ENCODE data around the gene SUPT6H.

Gene SUPT6H

GRCh38 chr17:28661635-28662526 is at the start of gene SUPT6H, which contains the start of gene SDF2:
SUPT6H (plus strand) TSS chr17:28662205; CDS start chr17:28673402, 11,197 bp downstream.
SDF2 (minus strand) TSS chr17:28661906; CDS start chr17:28661876, 30 bp downstream.
- Histone ChIP-seq H3K27me3 (ENCODE audit: control insufficient read depth, insufficient read depth, low read length) (no peaks in the 10 kb centered on the region), H3K9ac (ENCODE audit: low read length) (peak within 1 kb of the TSS; percentile 96), H3K4me1 (ENCODE audit: control insufficient read depth, insufficient read depth, low read length) (peaks cover 16% of the 10 kb centered on the region), H3K4me3 (ENCODE audit: low read length) (peak within 1 kb of the TSS; percentile 80), H3K36me3 (ENCODE audit: control insufficient read depth, insufficient read depth, low read length) (peaks cover 11% of the 10 kb centered on the region), H3K27ac (ENCODE audit: low read depth, low read length) (peak within 1 kb of the TSS; percentile 97)

DNA sequence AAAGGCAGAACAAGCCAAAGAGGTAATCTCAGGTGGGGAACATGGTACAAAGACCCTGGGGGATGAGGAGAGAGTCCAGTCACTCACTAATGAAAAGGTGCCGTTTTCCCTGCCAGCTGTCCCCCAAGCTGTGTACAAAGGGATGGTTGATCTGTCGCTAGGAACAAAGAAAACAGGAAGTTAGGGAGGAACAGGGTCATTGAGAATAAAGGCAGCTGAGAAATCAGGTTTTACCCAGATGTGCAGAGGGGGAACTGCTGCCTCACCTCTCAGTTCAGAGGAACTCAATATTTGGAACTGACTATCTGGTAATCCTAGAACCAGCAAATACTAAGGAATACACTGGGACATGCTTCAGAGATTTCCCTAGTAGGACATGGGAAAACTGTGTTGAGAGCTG is 49.5 kb upstream of the SUPT6H start:
- Histone ChIP-seq H3K9ac (ENCODE audit: low read length) (no peak overlapping the region), H3K27ac (ENCODE audit: low read depth, low read length) (no peak overlapping the region), H3K36me3 (ENCODE audit: control insufficient read depth, insufficient read depth, low read length) (peaks cover 22% of the 10 kb centered on the region), H3K4me1 (ENCODE audit: control insufficient read depth, insufficient read depth, low read length) (no peaks in the 10 kb centered on the region), H3K27me3 (ENCODE audit: control insufficient read depth, insufficient read depth, low read length) (no peaks in the 10 kb centered on the region), H3K4me3 (ENCODE audit: low read length) (no peak overlapping the region)

- Histone ChIP-seq H3K9ac (ENCODE audit: low read length) (no peak overlapping the region), H3K27ac (ENCODE audit: low read depth, low read length) (no peak overlapping the region), H3K27me3 (ENCODE audit: control insufficient read depth, insufficient read depth, low read length) (no peaks in the 10 kb centered on the region), H3K4me3 (ENCODE audit: low read length) (no peak overlapping the region), H3K4me1 (ENCODE audit: control insufficient read depth, insufficient read depth, low read length) (no peaks in the 10 kb centered on the region), H3K36me3 (ENCODE audit: control insufficient read depth, insufficient read depth, low read length) (peaks cover 22% of the 10 kb centered on the region)
Observed at GRCh38 chr17:28612936-28613872, 48.8 kb upstream of the SUPT6H start.

DNA sequence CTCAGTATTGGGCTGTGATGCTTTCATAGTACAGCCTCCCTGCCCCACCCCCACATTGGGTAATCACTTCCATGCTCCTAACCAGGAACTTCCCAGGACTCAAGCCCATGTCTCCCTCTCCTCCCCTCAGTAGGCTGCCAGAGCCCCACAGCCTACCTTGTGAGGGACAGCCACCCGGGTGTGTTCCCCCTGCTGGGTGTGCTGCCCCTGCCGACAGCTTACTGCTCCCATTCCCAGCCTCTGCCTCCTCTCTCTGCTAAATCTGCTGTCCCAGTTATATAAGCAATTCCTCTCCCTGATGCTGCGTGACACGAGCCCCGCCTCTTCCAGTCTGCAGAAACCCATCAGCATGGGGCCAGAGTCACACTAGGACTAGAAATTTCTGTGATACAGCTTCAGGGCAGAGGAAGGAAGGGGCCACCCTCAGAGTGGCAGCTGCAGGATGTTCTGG is 48.0 kb upstream of the SUPT6H start, which contains the start of gene RSKR:
Gene RSKR (minus strand): TSS at position 255 of the 451 bp plus-strand sequence. CDS start 24 bp downstream, at position 231.
- Histone ChIP-seq H3K27me3 (ENCODE audit: control insufficient read depth, insufficient read depth, low read length) (no peaks in the 10 kb centered on the region), H3K4me1 (ENCODE audit: control insufficient read depth, insufficient read depth, low read length) (no peaks in the 10 kb centered on the region), H3K9ac (ENCODE audit: low read length) (no peak within 1 kb of the TSS), H3K27ac (ENCODE audit: low read depth, low read length) (no peak within 1 kb of the TSS), H3K36me3 (ENCODE audit: control insufficient read depth, insufficient read depth, low read length) (peaks cover 27% of the 10 kb centered on the region), H3K4me3 (ENCODE audit: low read length) (no peak within 1 kb of the TSS)

DNA sequence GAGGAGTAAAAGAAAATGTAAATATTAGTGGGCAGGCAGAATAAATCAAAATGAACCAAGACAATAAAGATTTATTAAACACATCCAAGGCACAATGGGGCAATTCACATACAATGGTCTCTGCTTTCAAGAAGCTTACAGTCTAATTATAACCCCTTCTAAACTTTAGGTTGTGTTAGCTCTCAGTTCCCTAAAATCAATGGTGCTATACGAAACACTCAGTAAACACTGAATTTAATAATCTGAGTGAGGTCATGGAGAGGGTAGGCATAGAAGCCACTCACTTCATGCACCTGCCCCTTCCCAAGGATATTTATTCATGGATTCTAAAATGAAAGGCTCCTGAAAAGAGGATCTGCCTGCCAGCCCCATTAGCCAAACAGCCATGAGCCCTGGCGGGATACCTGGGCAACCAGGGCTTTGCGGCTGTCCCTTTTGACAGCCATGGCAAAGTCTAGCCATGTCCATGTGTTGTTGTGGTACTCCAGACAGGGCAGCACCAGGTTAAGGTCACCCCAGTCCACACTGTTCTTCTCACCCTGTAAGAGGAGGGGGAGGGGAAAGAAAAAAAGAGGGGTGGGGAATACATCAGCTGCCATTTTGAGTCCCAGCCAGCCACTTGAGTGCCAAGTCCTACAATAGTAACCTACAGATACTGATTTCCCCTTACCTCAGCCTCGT is 46.6 kb upstream of the SUPT6H start:
- H3K27ac ChIP-seq (ENCODE audit: low read depth, low read length): no peak overlapping the region
- H3K27me3 ChIP-seq (ENCODE audit: control insufficient read depth, insufficient read depth, low read length): no peaks in the 10 kb centered on the region
- H3K36me3 ChIP-seq (ENCODE audit: control insufficient read depth, insufficient read depth, low read length): peaks cover 41% of the 10 kb centered on the region
- H3K4me3 ChIP-seq (ENCODE audit: low read length): no peak overlapping the region
- no peak overlapping the region for H3K9ac ChIP-seq (ENCODE audit: low read length)
- H3K4me1 ChIP-seq (ENCODE audit: control insufficient read depth, insufficient read depth, low read length): no peaks in the 10 kb centered on the region

DNA sequence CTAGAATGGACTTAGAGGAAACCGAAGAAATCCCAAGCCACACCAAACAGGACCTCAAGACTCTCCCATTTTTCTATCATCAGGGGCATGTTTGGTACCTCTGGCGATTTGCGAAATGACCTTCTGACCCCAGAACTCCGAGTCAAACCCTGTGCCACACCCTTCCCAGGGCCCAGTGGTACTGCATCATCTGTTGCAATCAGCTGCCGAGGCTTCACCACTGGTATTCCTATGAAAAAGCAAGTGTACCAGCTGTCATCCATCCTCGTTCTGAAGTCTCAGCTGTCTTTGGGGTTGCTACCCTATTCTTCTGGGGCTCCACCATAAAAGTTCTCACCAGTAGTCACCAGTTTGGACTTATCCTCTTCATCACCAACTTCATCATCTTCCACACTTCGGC is 45.7 kb upstream of the SUPT6H start:
- Histone ChIP-seq H3K4me1 (ENCODE audit: control insufficient read depth, insufficient read depth, low read length) (no peaks in the 10 kb centered on the region), H3K4me3 (ENCODE audit: low read length) (no peak overlapping the region), H3K27ac (ENCODE audit: low read depth, low read length) (no peak overlapping the region), H3K9ac (ENCODE audit: low read length) (no peak overlapping the region), H3K36me3 (ENCODE audit: control insufficient read depth, insufficient read depth, low read length) (peaks cover 50% of the 10 kb centered on the region), H3K27me3 (ENCODE audit: control insufficient read depth, insufficient read depth, low read length) (no peaks in the 10 kb centered on the region)

DNA sequence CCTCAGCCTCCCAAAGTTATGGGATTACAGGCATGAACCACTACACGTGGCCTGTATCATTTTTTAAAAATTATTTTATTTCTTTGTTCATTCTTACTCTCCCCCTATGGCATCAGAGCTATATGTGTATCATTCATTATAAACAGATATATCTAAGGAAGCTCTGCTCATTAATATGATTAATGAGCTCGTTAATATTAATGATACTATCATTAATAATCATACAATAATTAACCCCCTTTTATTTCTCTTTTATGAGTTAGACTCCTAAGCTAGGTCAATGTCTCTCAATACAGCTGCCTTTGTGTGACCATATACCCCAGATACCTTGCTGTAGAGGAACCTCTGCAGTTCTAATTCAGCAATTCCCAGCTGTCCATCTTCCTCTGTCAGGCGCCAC is 43.5 kb upstream of the SUPT6H start:
- H3K4me1 ChIP-seq (ENCODE audit: control insufficient read depth, insufficient read depth, low read length): no peaks in the 10 kb centered on the region
- no peaks in the 10 kb centered on the region for H3K27me3 ChIP-seq (ENCODE audit: control insufficient read depth, insufficient read depth, low read length)
- H3K36me3 ChIP-seq (ENCODE audit: control insufficient read depth, insufficient read depth, low read length): peaks cover 63% of the 10 kb centered on the region
- H3K4me3 ChIP-seq (ENCODE audit: low read length): no peak overlapping the region
- H3K9ac ChIP-seq (ENCODE audit: low read length): no peak overlapping the region
- H3K27ac ChIP-seq (ENCODE audit: low read depth, low read length): no peak overlapping the region

DNA sequence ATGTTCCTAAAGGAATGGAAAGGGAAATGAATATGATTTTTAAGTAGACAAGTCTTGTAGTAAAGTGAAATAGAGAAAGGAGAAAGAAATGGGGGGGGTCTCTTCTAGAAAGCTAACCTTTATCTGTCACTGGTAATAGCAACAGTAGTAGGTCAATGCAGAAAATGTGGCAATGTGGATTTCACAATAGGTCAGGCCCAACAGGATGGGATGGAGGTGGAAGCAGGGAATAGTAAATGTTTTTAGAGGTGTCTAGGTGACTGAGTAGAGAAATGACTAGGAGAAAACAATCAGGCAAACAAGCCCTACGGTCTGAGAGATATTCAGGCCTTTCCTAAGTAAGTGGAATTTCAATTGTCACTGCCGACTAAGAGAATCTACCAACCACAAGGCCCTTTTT is 42.0 kb upstream of the SUPT6H start:
- H3K27ac ChIP-seq (ENCODE audit: low read depth, low read length): no peak overlapping the region

GRCh38 chr17:28622186-28622585 is 39.8 kb upstream of the SUPT6H start:
- no peak overlapping the region for H3K9ac ChIP-seq (ENCODE audit: low read length)
- H3K27me3 ChIP-seq (ENCODE audit: control insufficient read depth, insufficient read depth, low read length): no peaks in the 10 kb centered on the region
- peaks cover 45% of the 10 kb centered on the region for H3K36me3 ChIP-seq (ENCODE audit: control insufficient read depth, insufficient read depth, low read length)
- no peak overlapping the region for H3K4me3 ChIP-seq (ENCODE audit: low read length)
- no peak overlapping the region for H3K27ac ChIP-seq (ENCODE audit: low read depth, low read length)
- no peaks in the 10 kb centered on the region for H3K4me1 ChIP-seq (ENCODE audit: control insufficient read depth, insufficient read depth, low read length)

More for the DNA sequence above, 42.0 kb upstream of the SUPT6H start:
- Histone ChIP-seq H3K4me1 (ENCODE audit: control insufficient read depth, insufficient read depth, low read length) (no peaks in the 10 kb centered on the region), H3K27me3 (ENCODE audit: control insufficient read depth, insufficient read depth, low read length) (no peaks in the 10 kb centered on the region), H3K9ac (ENCODE audit: low read length) (no peak overlapping the region), H3K36me3 (ENCODE audit: control insufficient read depth, insufficient read depth, low read length) (peaks cover 63% of the 10 kb centered on the region), H3K4me3 (ENCODE audit: low read length) (no peak overlapping the region)

DNA sequence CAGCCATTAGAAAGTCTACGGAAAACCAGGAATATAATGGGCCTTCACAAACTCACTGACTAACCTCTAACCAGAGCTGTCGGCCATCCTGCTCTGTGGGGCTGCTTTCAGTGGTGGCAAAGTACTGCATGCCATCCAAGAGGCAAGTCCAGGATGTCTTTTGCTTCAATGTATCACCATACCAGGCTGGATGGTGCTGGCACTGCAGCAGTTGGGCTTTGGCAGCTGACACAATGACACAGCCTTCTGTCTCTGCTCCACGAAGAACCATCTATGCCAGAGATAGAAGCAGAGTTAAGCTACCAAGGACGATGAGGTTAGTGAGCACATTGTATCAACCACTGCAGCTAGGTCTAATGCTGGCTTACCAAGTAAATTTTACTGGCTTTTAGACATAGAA is 38.3 kb upstream of the SUPT6H start:
- no peaks in the 10 kb centered on the region for H3K27me3 ChIP-seq (ENCODE audit: control insufficient read depth, insufficient read depth, low read length)
- H3K27ac ChIP-seq (ENCODE audit: low read depth, low read length): no peak overlapping the region
- no peak overlapping the region for H3K4me3 ChIP-seq (ENCODE audit: low read length)
- H3K9ac ChIP-seq (ENCODE audit: low read length): no peak overlapping the region
- peaks cover 50% of the 10 kb centered on the region for H3K36me3 ChIP-seq (ENCODE audit: control insufficient read depth, insufficient read depth, low read length)
- no peaks in the 10 kb centered on the region for H3K4me1 ChIP-seq (ENCODE audit: control insufficient read depth, insufficient read depth, low read length)

DNA sequence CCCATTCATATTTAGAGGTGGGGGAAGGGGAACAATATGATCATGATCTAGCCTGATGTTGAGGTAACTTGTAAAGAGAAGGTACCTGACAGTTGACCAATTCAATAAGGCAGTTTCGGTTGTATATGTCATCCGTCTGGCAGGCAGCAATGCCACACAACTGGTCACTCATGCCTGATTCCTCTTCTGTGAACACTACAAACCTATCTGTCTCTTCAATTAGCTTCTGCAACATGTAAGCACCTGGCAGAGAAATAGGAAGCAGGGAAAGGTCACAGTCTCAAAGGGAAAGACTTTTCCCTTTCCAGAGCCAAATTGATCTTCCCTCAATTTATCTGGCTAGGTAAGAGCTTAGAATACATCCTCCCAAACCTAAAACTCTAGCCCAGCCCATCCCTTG is 37.9 kb upstream of the SUPT6H start:
- Histone ChIP-seq H3K36me3 (ENCODE audit: control insufficient read depth, insufficient read depth, low read length) (peaks cover 45% of the 10 kb centered on the region), H3K4me3 (ENCODE audit: low read length) (no peak overlapping the region), H3K27ac (ENCODE audit: low read depth, low read length) (no peak overlapping the region), H3K4me1 (ENCODE audit: control insufficient read depth, insufficient read depth, low read length) (no peaks in the 10 kb centered on the region), H3K9ac (ENCODE audit: low read length) (no peak overlapping the region), H3K27me3 (ENCODE audit: control insufficient read depth, insufficient read depth, low read length) (no peaks in the 10 kb centered on the region)

DNA sequence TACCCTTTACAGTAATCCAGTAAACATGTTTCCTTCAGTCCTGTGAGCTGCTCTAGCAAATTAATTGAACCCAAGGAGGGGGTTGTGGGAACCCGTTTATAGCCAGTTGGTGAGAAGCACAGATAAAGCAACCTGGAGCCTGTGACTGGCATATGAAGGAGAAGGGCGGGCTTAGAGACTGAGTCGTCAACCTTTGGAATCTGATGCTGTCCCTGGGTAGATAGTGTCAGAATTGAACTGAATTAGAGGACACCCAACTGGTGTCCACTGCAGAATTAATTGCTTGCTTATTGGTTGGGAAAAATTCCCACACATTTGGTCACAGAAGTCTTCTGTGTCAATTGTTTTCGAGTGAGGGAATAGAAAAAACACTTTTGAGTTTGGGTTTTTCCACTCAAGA is 35.2 kb upstream of the SUPT6H start:
- H3K4me1 ChIP-seq (ENCODE audit: control insufficient read depth, insufficient read depth, low read length): no peaks in the 10 kb centered on the region
- H3K9ac ChIP-seq (ENCODE audit: low read length): no peak overlapping the region
- H3K36me3 ChIP-seq (ENCODE audit: control insufficient read depth, insufficient read depth, low read length): peaks cover 27% of the 10 kb centered on the region
- H3K27me3 ChIP-seq (ENCODE audit: control insufficient read depth, insufficient read depth, low read length): no peaks in the 10 kb centered on the region
- no peak overlapping the region for H3K4me3 ChIP-seq (ENCODE audit: low read length)
- H3K27ac ChIP-seq (ENCODE audit: low read depth, low read length): no peak overlapping the region
